Adipocyte (in vitro differentiated cells): Measurements from ENCODE around the gene SLC16A11.
A peak's percentile ranks its signal among the peaks of the same experiment; 100 is the strongest.

Experiments
- DNase-seq: peaks from one replicate; pipeline ENCODE4 v3.0.0-alpha.2; 2015; ENCODE audit warnings: low read depth
- H3K27me3 ChIP-seq: replicated peaks from 2 replicates; pipeline ENCODE4 v1.7.0; 2013; ENCODE audit warnings: mild to moderate bottlenecking, low read length, moderate library complexity; ENCODE audit not compliant: control insufficient read depth, insufficient read depth
- H3K36me3 ChIP-seq: 2 replicates; pipeline ENCODE4 v1.7.0; 2013; ENCODE audit warnings: low read length, mild to moderate bottlenecking, moderate library complexity; ENCODE audit not compliant: control insufficient read depth, insufficient read depth, severe bottlenecking
- H3K4me1 ChIP-seq: 2 replicates; pipeline ENCODE4 v1.7.0; 2013; ENCODE audit warnings: mild to moderate bottlenecking, low read length, moderate library complexity; ENCODE audit not compliant: control insufficient read depth, insufficient read depth
- H3K4me3 ChIP-seq: 2 replicates; pipeline ENCODE4 v1.7.0; 2013; ENCODE audit warnings: mild to moderate bottlenecking, low read length, moderate library complexity
- H3K9ac ChIP-seq: 2 replicates; pipeline ENCODE4 v1.7.0; 2013; ENCODE audit warnings: mild to moderate bottlenecking, low read length, moderate library complexity
- H3K9me3 ChIP-seq: 2 replicates; pipeline ENCODE4 v1.7.0; 2013; ENCODE audit warnings: mild to moderate bottlenecking, low read length, moderate library complexity; ENCODE audit not compliant: control insufficient read depth

SLC16A11 gene

GRCh38 chr17:7022781-7023571, 20.9 kb downstream of the SLC16A11 start, which contains the start of gene BCL6B:
TSS of gene BCL6B (plus strand) at chr17:7023050. CDS start at chr17:7023672, 622 bp downstream.
- Histone ChIP-seq H3K9me3 (no peaks in the 10 kb centered on the region), H3K27me3 (no peaks in the 10 kb centered on the region), H3K36me3 (no peaks in the 10 kb centered on the region), H3K4me3 (peak within 1 kb of the TSS; percentile 71), H3K4me1 (peaks cover 36% of the 10 kb centered on the region), H3K9ac (peak within 1 kb of the TSS; percentile 80)
- no peak for DNase-seq

DNA sequence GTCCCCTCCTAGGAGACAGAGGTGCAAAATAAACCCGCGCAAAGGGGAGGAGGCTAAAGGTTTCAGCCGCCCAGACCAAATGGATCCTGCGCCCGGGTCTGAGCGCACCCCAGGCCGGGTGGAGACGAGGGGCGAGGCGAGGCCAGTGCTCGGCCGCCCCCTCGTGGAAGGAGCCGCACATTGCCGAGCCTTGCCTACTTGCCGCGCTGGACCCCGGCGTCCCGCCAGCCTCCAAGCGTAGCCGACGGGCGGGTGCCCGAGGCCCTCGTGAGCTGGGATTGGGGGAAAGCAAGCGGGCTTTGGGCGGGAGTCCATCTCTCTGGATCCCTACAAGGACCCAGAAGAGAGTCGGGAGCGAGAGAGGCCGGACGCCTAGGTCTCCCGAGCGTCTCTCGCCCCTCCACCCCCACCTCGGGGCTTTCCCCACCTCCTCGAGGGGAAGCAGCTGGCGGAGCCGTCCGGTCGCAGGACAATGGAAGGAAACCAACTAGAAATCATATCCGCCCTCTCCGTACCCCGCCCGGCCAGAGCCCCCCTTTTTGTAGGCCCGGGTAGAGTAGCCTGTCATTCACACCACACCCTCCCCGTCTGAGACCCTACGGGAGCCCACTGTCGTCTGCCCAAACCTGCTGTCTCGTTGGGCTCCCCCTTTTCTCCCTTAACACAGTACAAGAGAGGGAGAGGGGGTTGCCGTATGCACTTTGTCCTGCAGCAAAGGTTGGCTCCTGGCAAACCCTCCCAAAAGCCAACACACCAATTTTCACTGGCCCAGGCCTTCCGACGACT, 21.7 kb downstream of the SLC16A11 start:
- Histone ChIP-seq H3K9me3 (no peaks in the 10 kb centered on the region), H3K36me3 (no peaks in the 10 kb centered on the region), H3K4me3 (peak overlapping the region; percentile 71), H3K9ac (peak overlapping the region; percentile 80), H3K27me3 (no peaks in the 10 kb centered on the region), H3K4me1 (peaks cover 44% of the 10 kb centered on the region)
- DNase-seq, result peak; percentile 90

GRCh38 chr17:7020894-7021664, 22.8 kb downstream of the SLC16A11 start:
- Histone ChIP-seq H3K9ac (peak overlapping the region; percentile 80), H3K9me3 (no peaks in the 10 kb centered on the region), H3K4me1 (peaks cover 50% of the 10 kb centered on the region), H3K4me3 (peak overlapping the region; percentile 71), H3K27me3 (no peaks in the 10 kb centered on the region), H3K36me3 (no peaks in the 10 kb centered on the region)
- DNase-seq, result no peak

- H3K4me3 ChIP-seq, result peak overlapping the region; percentile 80
- peaks cover 59% of the 10 kb centered on the region for H3K4me1 ChIP-seq
- peak; percentile 53 for DNase-seq
- H3K27me3 ChIP-seq, result no peaks in the 10 kb centered on the region
- H3K9me3 ChIP-seq, result no peaks in the 10 kb centered on the region
- no peaks in the 10 kb centered on the region for H3K36me3 ChIP-seq
- H3K9ac ChIP-seq, result peak overlapping the region; percentile 87
Measured at GRCh38 chr17:7019839-7020519, 23.9 kb downstream of the SLC16A11 start.

DNA sequence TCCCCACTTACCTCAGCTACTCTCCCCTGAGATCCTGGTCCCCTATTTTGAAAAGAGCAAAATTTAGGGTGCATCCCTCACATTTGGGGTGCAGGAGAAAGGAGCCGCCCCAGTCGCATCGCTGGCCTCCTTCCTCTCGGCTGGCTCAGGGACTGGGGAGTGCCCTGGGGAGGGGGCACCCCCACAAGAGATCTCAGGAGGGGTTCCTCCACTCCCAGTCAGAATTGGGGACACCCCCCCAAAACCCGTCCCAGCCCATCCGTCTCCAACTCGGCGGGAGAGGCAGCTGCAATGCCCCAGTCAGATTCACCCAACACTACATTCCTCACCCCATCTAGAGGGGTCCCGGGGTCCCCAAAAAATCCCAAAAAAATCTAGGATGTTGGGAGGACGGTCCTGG, 24.5 kb downstream of the SLC16A11 start:
- DNase-seq, result no peak
- no peaks in the 10 kb centered on the region for H3K9me3 ChIP-seq
- H3K9ac ChIP-seq, result peak overlapping the region; percentile 87
- H3K36me3 ChIP-seq, result no peaks in the 10 kb centered on the region
- H3K4me1 ChIP-seq, result peaks cover 59% of the 10 kb centered on the region
- H3K4me3 ChIP-seq, result peak overlapping the region; percentile 80
- H3K27me3 ChIP-seq, result no peaks in the 10 kb centered on the region

GRCh38 chr17:7018331-7018964, 25.4 kb downstream of the SLC16A11 start:
- DNase-seq, result no peak
- Histone ChIP-seq H3K9ac (peak overlapping the region; percentile 87), H3K9me3 (no peaks in the 10 kb centered on the region), H3K27me3 (no peaks in the 10 kb centered on the region), H3K4me1 (peaks cover 65% of the 10 kb centered on the region), H3K4me3 (peak overlapping the region; percentile 80), H3K36me3 (no peaks in the 10 kb centered on the region)

DNA sequence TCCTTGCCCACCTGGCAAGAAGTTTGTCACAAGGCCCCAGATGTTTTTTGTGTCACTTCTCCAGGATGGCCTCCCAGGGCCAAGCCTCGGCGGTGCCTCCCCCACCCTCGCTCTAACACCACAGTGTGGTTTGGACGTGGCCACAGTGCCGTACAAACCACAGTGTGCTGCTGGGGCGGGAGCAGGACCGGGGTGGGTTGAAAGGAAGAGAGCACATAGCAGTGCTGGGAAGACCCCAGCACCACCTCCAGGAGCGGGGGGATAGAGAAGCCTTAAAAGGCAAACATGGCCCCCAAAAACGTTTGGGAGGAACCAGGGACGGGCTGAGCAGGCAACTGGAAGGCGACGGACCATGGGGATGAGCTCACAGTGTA, 26.1 kb downstream of the SLC16A11 start:
- Histone ChIP-seq H3K4me1 (peaks cover 63% of the 10 kb centered on the region), H3K9ac (peak overlapping the region; percentile 87), H3K4me3 (peak overlapping the region; percentile 80), H3K9me3 (no peaks in the 10 kb centered on the region), H3K36me3 (no peaks in the 10 kb centered on the region), H3K27me3 (no peaks in the 10 kb centered on the region)
- DNase-seq, result no peak

GRCh38 chr17:7016886-7017826, 26.7 kb downstream of the SLC16A11 start:
- Histone ChIP-seq H3K27me3 (no peaks in the 10 kb centered on the region), H3K4me1 (peaks cover 63% of the 10 kb centered on the region), H3K9me3 (no peaks in the 10 kb centered on the region), H3K36me3 (no peaks in the 10 kb centered on the region), H3K4me3 (no peak overlapping the region), H3K9ac (peak overlapping the region; percentile 87)
- DNase-seq, result no peak

- Histone ChIP-seq H3K36me3 (no peaks in the 10 kb centered on the region), H3K9ac (peak overlapping the region; percentile 90), H3K27me3 (no peaks in the 10 kb centered on the region), H3K4me3 (no peak overlapping the region), H3K9me3 (no peaks in the 10 kb centered on the region), H3K4me1 (peaks cover 59% of the 10 kb centered on the region)
- no peak for DNase-seq
Measured at GRCh38 chr17:7016418-7016817, 27.5 kb downstream of the SLC16A11 start.
